PC-9 (cell line): ENCODE results near the gene LGALS8.

ENCODE experiments used
- CTCF ChIP-seq: fragments of 200-600 bp; sonication (generic); conservative IDR thresholded peaks from 2 replicates; pipeline ENCODE4 v1.6.1; 2017; ENCODE audit warnings: mixed run types, antibody characterized with exemption, mild to moderate bottlenecking, moderate library complexity
- EZH2 ChIP-seq: fragments of 200-600 bp; sonication (generic); IDR thresholded peaks from 2 replicates; pipeline ENCODE4 v1.8.0; 2017; ENCODE audit warnings: antibody characterized with exemption, low read depth

- TF ChIP-seq CTCF (no peak), EZH2 (no peak)
Measured at GRCh38 chr1:236492378-236492777, 31.4 kb upstream of the LGALS8 start.
